HG02642 (cell line): ENCODE measurements around the gene IRX2.

Source experiments
- ATAC-seq: cut with Tn5 transposase; IDR thresholded peaks from one replicate; pipeline ENCODE4 v1.9.1; 2021; ENCODE audit warnings: mild to moderate bottlenecking; ENCODE audit not compliant: unreplicated experiment, poor library complexity

Gene IRX2

DNA sequence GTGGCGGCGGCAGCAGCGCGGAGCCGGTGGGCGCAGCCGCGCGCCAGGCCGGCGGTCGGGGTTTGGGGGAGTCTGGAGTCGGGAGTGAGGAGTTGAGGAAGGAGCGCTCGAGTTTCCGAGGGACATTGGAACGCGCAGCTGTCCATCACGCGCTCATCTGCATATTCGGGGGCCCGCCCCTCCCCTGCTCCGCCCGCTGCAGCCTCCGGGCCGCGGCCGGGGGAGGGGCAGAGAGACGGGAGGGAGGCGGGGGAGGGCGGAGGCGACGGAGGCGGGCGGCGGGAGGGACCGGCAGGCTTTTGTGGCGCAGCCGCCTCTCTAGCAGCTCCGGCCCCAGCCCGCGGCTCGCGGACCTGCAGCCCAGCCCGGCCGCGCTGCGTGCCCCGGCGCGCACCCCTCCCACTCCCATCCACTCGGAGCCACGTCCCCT lies at the start of gene IRX2:
TSS of gene IRX2 (minus strand) at position 86 of the 430 bp plus-strand sequence. CDS start 264 bp downstream, outside the sequence.
- no peak for ATAC-seq

DNA sequence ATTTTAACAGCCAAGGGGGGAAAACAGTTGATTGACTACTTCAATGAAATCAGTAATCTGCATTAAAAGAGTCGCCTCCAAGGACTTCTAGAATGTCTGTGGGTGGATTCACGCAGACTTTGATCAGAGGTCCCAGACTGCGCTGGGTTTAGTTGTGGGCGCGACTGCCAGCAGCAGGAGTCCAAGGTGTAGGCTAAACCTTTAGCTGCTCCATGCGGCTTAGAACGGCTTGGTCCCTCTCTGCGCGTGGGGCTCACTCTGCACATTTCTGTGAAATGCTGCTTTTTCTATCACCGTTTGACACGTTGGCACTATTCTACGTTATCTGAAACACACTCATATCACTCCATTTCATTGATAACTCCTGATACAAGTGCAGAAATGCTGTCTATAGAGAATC lies 48.6 kb upstream of the IRX2 start:
- no peak for ATAC-seq

DNA sequence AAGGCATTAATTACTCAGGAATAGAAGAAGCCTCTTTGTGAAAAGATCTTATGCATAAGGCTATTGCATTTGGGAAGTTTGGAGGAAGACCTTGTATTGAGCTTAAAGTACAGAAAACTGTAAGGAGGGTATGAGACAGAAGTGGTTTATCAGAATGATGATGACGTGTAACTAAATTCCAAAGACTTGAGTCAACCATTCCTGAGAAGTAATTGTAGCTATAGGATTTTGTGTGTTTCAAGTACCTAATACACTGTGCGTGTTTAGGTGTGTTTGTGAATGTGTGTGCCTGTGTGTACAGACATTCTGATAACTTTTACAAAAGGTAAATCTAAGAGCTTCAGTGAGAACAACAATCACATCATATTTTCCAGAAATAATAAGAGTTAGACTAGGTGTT lies 46.5 kb upstream of the IRX2 start:
- no peak for ATAC-seq

DNA sequence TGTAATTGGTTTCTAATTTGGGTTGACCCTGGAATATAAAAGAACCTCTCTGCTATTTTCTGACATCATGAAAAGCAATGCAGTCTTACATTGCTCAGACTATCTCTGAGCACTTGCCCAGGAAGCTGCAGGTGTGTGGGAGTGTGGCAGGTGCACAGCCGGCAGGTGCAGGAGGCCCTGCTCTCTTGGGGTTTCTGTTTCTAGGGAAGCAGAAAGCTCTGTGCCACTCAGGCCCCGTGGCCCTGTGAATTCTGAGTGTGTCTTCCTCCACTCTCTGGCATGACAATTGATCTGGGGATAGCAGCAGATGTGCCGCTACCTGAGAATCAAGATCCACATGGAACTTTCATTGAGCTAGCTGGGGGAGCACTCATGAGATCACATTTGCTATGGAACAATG lies 45.7 kb upstream of the IRX2 start:
- ATAC-seq, result no peak

DNA sequence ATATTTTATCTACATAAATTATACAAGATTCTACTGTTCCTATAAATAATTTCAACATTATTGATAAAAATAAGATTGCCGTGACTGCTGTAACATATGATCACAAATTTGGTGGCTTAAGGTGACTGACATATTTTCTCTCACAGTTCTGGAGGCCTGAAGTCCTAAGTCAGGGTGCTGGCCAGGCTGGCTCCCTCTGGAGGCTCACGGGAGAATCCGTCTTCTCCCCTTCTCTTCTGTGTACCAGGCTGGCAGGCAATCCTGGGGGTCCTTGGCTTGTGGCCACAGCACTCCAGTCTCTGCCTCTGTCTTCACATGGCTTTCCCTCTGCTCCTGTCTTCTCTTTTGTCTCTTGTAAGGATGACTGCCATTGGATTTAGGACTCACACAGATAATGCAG lies 31.7 kb upstream of the IRX2 start:
- ATAC-seq, result no peak

DNA sequence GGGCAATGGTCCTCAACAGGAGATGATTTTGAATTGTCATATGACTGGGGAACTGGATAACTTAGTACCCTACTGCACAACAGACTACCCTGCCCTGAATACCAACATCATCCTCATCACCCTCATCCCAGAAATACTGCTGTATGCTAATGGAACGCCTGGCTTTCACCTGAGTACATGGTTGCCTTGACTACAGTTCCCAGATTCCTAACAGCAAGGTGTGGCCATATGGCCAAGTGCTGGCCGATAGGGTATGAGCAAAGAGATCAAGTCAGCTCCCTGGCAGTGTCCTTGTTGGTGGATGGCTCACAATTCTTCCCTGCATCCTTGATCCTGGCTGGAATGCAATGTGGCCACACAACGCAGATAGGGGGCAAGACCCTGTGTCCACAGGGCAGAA lies 31.2 kb upstream of the IRX2 start:
- ATAC-seq, result no peak

DNA sequence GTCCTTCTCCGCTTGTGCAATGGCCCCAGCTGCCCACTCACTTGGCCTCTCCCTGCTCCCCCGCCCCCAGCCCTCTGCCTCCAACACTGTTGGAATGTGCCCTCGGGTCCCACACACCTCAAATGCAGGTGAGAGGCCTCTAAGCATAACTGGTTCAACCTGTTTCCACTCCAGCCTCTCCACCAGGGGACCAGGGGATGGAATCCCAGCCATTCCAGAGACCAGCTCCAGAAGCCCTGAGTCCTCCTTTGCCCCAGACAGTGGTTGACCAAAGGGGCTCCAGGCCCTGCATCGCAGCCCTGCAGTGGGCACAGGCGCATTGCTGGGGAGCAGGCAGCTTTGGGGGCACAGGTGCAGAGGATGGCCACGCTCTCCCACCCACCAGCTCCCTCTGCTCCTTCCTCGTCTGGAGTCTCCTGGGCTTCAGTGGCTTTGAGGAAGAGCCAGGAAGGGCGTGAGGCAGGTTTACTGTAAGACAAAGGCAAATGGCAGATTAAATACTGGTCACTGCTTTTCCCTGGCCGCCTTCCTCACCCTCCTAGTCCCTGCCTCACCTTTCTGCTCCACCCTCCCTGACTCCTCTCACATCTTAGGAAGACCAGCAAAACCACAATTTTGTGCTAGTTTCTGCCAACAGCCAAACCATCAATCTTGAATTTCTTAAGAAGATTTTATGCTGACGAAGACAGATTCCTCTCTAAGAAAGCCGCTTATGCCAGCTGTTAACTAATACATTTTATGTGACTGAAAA lies 29.1 kb upstream of the IRX2 start:
- no peak for ATAC-seq

DNA sequence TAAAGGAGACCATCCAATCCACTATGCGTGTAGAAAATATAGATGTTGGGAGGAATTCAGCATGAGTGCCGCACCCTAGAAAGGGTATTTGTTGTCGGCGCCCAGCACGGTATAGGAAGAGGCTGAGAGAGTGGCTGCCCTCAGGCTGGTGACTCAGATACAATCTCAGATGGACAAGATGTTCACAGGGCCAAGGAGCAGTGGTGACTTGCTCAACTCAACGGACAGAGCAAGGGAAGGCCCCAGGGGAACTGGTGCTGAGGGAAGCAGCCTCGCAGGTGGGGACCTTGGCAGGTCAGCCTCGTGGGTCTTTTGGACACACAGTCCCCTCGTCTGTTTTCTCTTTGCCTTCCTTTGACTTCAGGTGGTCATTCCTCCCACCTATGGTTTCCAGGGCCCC lies 28.0 kb upstream of the IRX2 start:
- no peak for ATAC-seq

DNA sequence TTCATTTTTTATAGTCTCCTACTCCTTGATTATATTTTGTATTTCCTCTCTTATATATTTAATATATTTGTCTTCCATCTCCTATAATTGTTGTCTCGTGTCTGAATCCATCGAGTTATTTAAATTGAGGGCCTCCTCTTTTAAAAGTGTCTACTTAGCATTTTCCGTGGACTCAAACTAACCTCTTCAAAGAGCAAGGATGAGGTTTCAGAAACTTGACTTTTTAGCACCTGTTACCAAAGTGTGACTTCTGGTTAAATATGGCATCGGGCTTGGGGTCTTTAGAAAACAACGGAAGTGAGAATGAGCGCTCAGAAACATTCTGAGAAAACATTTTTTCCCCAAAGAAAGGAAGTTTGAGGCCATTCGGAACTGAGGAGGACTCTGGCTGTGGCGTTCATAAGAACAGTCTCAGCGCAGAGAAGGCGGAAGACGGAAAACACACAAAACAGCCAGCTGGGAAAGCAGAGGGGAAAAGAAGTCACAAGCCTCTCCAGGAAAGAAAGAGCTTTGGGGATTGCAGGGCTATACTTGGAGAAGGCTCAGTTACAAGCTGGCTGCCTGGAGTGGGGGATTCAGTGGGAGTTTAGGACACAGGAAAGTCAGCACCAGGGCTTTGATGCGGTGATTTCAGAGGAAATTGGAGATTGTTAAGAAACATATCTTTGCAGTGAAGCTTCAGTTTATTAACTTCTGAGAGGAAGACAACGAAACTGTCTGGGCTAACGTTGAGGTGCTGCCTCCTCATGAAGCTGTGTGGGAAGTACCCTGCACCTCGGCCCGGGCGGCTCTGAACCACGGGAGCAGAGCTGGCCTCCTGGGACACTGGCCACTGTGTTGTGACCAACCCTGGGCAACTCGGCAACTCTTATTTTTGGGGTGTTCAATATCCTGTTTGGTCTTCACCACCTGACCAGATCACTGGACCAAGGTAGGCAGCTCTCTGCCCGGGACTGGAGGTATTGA lies 25.1 kb upstream of the IRX2 start:
- no peak for ATAC-seq

DNA sequence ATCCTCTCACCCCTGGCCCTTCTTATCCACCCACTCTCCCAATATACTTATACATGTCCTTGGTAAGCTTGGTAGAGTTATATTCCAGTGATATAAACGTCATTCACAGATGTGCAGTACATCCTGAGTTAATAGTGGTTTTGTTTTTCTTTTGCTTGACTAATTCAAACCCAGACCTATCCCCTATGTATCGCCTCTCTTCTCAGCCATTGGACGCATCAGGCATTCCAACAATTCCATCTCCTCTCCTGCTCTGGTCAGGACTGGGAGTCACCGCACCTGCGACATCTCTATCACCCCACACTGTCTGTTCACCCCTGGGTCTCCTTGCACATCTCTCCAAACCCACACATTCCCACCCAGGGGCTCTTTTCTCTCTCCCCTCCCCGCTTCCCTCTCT lies 21.9 kb upstream of the IRX2 start:
- ATAC-seq, result no peak

DNA sequence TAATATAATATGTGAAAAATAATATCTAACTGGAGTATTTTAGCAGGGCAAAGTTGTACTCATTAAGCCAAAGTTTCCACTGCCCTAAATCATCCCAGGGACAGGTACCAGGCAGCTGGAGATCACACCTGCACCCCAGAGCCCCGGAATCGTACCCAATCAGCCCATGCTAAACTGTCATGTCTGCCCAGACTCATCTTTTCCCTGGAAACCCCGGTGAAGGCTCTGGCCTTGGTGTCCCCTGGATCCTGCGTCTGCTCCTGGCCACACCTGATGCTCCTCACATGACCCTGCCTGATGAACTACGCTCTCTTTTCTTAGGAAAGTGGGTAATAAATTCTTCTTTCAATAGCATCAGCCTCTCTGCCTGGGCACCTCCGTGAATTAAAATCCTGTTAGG lies 15.6 kb upstream of the IRX2 start:
- ATAC-seq, result no peak

DNA sequence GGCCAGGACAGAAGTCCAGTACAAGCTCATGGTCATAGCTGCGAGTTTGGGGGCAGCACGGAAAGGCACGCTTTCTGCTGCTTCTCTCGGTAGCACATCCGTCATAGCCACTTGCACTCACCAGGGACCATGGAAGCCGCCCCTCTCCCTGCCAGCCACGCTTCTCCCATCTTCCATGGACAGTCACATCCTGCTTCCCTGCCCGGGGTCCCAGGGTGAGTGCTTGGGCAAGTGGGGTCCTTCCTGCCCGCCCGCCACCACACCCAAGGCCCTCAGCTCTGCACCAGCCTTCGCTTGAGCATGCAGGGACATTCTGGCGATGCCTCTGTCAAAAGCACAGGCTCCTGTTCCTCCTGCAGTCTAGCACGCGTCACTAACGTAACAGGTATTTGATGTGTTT lies 13.1 kb upstream of the IRX2 start:
- no peak for ATAC-seq

DNA sequence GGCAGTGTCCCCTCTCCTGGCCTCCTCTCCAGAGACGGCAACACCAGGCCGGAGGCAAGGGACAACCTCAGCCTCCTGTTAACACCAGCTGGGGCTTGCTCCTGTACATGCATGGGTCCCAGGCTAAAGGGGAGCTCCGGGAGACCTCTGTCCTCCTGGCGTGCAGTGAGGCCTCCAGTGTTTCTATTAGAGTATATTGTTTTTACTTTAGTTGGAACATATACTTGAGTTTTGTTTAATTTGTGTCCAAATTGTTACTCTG lies 12.0 kb upstream of the IRX2 start:
- no peak for ATAC-seq

DNA sequence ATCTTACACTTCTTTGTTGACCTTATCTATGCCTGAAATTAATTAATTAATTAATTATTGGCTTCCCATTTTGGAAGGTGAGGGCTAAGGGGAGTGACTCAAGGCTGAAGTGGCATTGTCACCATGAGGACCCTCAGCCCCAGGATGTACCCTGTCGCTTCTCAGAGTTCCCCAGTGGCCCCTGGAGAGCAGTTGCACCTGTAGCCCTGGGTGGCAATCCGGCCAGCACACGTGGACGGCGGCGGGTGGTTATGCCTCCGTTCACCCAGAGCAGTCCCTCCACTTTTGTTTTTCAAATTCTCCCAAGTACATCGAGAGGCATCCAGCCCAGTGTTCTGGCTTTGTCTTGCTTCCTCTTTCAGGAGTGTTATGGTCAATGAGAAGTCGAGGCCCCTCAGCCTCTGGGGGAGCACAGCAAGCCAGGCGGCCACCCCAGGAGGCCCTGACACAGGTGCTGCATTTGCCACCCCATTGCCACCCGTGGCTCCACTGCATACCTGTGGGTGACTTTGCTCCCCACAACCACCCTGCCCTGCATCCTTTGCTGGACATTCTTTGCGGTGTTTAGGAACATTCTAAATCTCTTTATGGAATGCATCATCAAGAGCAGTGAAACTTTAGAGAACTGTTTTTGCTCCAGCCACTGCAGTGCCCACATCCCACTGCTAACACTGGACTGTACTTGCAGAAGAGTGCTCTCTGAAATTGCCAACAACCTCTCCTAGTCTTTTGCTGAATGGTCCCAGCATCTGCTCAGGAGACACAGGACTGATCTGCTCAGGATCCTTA lies 11.5 kb upstream of the IRX2 start:
- no peak for ATAC-seq

DNA sequence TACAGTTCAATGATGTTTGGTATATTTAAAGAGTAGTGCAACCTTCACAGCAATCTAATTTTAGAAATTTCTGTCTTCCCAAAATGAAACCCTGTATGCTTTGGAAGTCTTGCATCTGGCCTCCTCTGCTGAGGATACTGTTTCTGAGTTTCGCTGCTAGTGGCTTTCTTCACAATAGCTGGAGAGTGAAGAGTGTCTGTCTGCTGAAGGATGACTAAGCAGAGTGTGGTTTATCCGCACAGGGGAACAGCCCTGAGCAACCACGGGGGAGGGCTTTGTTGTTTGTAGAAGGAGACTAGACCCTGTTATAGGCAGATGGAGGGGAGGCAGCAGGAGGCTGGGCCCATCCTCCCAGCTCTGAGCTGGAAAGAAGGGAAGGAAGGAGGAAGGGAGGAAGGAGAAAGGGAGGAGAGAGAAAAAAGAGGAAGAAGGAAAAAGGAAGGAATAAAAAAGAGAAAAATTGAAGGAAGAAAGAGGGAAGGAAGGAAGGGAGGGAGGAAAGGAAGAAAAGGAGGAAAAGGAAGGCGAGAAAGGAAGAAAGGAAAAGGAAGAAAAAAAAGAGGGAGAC lies 10.5 kb upstream of the IRX2 start:
- ATAC-seq, result no peak

DNA sequence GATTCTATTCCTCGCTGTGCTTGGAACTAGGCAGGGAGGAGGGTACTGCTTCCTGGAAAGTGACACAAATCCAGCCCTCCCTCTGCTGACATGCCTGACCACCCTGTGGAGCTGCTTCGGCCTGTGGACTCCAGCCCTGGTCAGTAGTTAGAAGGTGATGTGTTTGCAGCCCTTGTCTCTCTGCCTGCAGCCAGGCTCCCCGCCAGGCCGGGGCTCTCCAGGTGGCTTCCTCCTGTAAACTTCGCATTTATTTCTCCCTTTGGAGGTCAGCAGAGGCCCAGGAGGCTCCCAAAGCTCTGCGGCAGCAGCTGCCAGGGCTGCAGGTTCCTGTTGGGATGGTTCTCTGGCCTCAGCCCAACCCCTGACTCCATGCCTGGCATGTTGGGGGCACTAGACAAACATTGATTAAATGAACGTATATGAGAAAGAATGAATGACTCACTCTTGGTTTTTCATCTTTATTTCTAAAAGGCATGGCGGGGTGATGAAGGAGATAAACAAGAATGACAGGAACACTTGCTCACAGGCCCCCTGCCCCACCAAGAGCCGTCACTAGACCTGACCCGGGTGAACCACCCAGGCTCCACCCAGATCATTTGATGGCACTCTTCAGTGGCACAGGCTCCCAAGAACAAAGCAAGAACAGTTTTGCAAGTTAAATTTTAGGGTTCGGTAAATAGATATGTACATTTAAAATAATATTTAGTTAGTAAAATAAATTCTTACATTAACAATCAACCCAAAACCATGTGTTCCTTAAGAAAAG lies 8.4 kb upstream of the IRX2 start:
- no peak for ATAC-seq

DNA sequence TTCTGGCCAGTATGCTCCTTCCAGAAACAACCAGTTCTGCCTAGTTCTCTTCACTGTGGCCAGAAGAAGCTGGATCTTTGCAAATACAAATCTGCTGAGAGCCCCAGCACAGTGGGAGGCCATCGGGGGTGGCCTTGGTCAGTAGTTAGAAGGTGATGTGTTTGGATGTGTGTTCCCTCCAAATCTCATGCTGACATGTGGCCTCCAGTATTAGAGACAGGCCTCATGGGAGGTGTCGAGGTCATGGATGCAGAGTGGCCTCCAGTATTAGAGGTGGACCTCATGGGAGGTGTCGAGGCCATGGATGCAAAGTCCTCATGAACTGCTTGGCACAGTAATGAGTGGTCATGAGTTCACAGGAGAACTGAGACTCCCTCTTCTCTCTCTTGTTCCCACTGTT lies 7.6 kb upstream of the IRX2 start:
- ATAC-seq, result no peak

DNA sequence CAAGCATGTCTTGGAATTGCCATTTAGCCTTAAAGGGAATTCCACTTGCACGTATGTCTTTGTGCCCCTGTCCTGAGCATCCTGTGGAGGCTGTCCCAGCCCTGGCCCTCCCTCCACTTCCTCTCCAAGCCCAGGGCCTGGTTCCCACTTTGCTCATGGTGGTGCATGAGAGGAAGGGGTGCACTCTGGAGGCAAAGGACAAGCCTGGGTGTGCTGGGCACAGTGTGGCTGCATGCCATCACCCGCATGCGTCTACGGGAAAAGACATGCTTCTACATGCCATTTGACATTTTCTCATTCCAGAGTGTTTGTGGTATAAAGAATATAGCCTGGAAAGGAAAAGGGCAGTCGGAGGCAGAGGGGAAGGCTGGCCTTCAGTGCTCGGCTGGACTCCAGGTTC lies 7.2 kb upstream of the IRX2 start:
- no peak for ATAC-seq

DNA sequence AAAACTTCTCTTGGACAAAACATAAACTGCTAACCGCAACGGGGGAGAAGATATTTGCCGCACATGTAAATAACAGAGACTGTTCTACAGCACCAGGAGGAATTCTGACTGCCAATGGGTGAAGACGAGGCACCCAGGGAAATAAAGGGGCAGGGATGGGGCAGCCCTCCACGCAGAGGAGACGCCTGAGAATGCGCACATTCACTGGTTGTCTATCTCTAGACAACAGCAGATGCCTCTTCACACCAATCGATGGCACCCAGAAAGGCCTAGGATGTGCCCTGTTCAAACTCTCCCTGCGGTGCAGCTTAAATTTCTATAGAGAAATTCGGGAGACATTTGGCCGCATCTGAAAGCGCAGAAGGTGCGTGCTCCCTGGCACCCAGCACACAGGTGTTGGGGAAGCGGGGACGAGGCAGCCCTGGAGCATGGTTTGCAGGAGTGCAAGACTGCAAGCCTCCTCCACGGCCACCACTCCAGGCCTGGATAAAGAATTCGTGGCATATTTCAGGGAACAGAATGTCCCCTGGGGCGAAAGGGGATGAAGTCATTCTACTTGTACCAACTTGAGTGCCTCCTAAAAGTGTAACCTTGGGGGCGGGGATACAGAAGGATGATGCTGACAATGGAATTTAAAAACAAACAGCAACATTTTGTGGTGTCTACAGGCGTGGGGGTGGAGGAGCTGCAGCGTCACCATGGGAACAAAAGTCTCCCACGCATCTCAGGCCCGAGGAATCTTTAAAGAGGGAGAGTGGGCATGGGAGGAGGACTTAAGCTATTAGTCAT lies 6.3 kb upstream of the IRX2 start:
- no peak for ATAC-seq
